ENCODE measurements around the gene LIG1.
"Not testable (repeated sequence)": the region's sequence is repeated elsewhere in the genome, so short reads cannot be mapped to it uniquely, and the experiment has no call there.

Gene LIG1

GRCh38 chr19:48120505-48120904 lies 49.6 kb downstream of the LIG1 start:
- no peak for DNase-seq

GRCh38 chr19:48118131-48118517 lies 52.0 kb downstream of the LIG1 start:
- no peak for DNase-seq

- DNase-seq, result no peak
Measured at GRCh38 chr19:48117515-48118130, 52.5 kb downstream of the LIG1 start.

- DNase-seq, result no peak
Measured at GRCh38 chr19:48113190-48113917, 56.8 kb downstream of the LIG1 start.

GRCh38 chr19:48111280-48111679 lies 58.9 kb downstream of the LIG1 start:
- no peak for DNase-seq

GRCh38 chr19:48110350-48110966 lies 59.7 kb downstream of the LIG1 start, which contains the start of gene PLA2G4C:
TSS of gene PLA2G4C (minus strand) at chr19:48110817. CDS start at chr19:48106529, 4,288 bp downstream.
- peak; percentile 71 for DNase-seq

GRCh38 chr19:48108997-48109782 lies 61.0 kb downstream of the LIG1 start:
- DNase-seq, result no peak

GRCh38 chr19:48103922-48104321 lies 66.2 kb downstream of the LIG1 start:
- DNase-seq, result no peak

GRCh38 chr19:48102870-48103751 lies 67.0 kb downstream of the LIG1 start:
- DNase-seq, result no peak

GRCh38 chr19:48095612-48096175 lies 74.5 kb downstream of the LIG1 start:
- DNase-seq, result no peak

- no peak for DNase-seq
Measured at GRCh38 chr19:48094855-48095203, 75.3 kb downstream of the LIG1 start.

GRCh38 chr19:48094129-48094854 lies 75.9 kb downstream of the LIG1 start:
- no peak for DNase-seq

- DNase-seq, result not testable (repeated sequence)
Measured at GRCh38 chr19:48091111-48091718, 78.9 kb downstream of the LIG1 start.

GRCh38 chr19:48090281-48090802 lies 79.8 kb downstream of the LIG1 start:
- DNase-seq, result no peak

GRCh38 chr19:48088991-48089390 lies 81.2 kb downstream of the LIG1 start:
- DNase-seq, result not testable (repeated sequence)

- no peak for DNase-seq
Measured at GRCh38 chr19:48085904-48086864, 84.0 kb downstream of the LIG1 start.

GRCh38 chr19:48085076-48085475 lies 85.1 kb downstream of the LIG1 start:
- no peak for DNase-seq

GRCh38 chr19:48081106-48081505 lies 89.0 kb downstream of the LIG1 start:
- DNase-seq, result no peak

GRCh38 chr19:48070177-48070769 lies 99.9 kb downstream of the LIG1 start:
- DNase-seq, result not testable (repeated sequence)

Data from central memory CD4-positive, alpha-beta T cell (primary cell).